ENCODE results near the gene IFIT5. TPM values are rescaled to one million over a fixed set of nuclear protein-coding genes. Genes with fewer than 3 reads are reported as not detected.
A peak's percentile ranks its signal among the peaks of the same experiment; 100 is the strongest.
"Not testable (repeated sequence)": the region's sequence is repeated elsewhere in the genome, so short reads cannot be mapped to it uniquely, and the experiment has no call there.

Gene IFIT5
- total and polyA plus RNA-seq, 10 donors, result 9.3 to 23.7 (median 19.6) TPM

DNA sequence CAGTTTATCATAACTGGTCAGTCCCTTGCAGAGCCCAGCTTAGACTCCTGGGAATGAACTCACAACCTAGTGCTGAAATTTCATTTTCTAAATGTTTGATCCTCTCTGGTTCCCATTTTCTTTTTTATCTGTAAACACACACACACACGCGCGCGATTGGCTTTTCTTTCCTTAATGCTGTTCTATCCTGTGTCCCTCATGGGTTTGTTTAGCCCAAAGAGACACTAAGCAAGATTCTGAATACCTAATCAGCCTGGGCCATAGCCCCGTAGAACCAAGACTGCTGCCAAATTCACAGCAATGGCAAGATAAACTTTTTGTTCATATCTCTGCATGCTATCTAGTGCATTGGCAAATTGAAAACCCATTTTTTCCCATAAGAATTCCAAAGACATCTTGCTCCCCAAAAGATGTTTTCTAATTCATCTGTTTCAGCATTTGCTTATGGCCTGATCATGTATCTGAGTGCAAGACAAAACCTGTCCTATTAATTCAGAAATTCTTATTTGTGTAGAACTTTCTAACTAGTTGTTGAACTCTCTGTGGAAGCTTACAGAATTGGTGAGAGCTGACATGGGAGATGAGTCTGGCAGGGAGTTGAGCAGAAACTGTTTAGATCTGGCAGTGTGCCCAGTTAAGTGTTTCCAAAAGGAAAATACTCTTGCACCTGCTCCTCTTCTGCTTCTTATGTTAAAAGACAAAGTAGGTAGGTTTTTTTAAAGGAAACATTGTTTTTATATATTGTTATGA is 23.7 kb upstream of the IFIT5 start:
- Histone ChIP-seq H3K27me3 (replicated peaks in 1 of 7) (no peaks in the 10 kb centered on the region), H3K27ac (peak overlapping the region in 2 of 8 donors; percentile 88 to 90), H3K4me1 (peaks cover 22 to 50% (median 34%) of the 10 kb centered on the region in 6 donors), H3K4me3 (no peak overlapping the region), H3K9me3 (no peaks in the 10 kb centered on the region), H3K36me3 (no peaks in the 10 kb centered on the region)
- no peak for TF ChIP-seq POLR2AphosphoS5 (IDR thresholded peaks at IDR 0.05)
- TF ChIP-seq POLR2A (IDR thresholded peaks at IDR 0.05), result no peak
- TF ChIP-seq, protein P1, sequence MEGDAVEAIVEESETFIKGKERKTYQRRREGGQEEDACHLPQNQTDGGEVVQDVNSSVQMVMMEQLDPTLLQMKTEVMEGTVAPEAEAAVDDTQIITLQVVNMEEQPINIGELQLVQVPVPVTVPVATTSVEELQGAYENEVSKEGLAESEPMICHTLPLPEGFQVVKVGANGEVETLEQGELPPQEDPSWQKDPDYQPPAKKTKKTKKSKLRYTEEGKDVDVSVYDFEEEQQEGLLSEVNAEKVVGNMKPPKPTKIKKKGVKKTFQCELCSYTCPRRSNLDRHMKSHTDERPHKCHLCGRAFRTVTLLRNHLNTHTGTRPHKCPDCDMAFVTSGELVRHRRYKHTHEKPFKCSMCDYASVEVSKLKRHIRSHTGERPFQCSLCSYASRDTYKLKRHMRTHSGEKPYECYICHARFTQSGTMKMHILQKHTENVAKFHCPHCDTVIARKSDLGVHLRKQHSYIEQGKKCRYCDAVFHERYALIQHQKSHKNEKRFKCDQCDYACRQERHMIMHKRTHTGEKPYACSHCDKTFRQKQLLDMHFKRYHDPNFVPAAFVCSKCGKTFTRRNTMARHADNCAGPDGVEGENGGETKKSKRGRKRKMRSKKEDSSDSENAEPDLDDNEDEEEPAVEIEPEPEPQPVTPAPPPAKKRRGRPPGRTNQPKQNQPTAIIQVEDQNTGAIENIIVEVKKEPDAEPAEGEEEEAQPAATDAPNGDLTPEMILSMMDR (IDR thresholded peaks at IDR 0.05 in 8 of 11, conservative IDR thresholded peaks at IDR 0.05 in 3 of 11), result no peak
- WGBS, 5 donors, result 93 to 96% (median 94%) methylated on average over 5 of the region's 5 CpGs
- intact Hi-C loops (cut with DNase I; ENCODE audit: low total_unique reads), result loop anchor here (10.0 kb wide), 1 partner anchor 136 kb away; the partner anchor contains the start of gene LIPA
- DNase-seq, result no peak

DNA sequence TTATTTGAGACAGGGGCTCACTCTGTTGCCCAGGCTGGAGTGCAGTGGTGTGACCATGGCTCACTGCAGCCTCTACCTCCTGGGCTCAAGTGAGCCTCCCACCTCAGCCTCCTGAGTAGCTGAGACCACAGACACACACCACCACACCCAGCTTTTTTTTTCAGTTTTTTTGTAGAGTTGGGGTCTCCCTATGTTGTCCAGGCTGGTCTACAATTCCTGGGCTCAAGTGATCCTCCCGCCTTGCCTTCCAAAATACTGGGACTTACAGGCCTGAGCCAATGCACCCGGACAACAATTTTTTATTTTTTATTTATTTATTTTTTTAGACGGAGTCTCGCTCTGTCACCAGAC is 23.2 kb upstream of the IFIT5 start:
- DNase-seq; H3K9me3 ChIP-seq; H3K36me3 ChIP-seq; H3K4me3 ChIP-seq; H3K27me3 ChIP-seq (replicated peaks in 1 of 7): not testable (repeated sequence)
- peaks cover 22 to 49% (median 34%) of the 10 kb centered on the region in 6 donors for H3K4me1 ChIP-seq
- intact Hi-C loops (cut with DNase I; ENCODE audit: low total_unique reads), result loop anchor here (10.0 kb wide), 1 partner anchor 136 kb away; the partner anchor contains the start of gene LIPA
- WGBS, 5 donors, result 91 to 98% (median 96%) methylated on average over 4 of the region's 4 CpGs
- H3K27ac ChIP-seq, result peak overlapping the region in 4 of 8 donors; percentile 88 to 93 (median 91)

DNA sequence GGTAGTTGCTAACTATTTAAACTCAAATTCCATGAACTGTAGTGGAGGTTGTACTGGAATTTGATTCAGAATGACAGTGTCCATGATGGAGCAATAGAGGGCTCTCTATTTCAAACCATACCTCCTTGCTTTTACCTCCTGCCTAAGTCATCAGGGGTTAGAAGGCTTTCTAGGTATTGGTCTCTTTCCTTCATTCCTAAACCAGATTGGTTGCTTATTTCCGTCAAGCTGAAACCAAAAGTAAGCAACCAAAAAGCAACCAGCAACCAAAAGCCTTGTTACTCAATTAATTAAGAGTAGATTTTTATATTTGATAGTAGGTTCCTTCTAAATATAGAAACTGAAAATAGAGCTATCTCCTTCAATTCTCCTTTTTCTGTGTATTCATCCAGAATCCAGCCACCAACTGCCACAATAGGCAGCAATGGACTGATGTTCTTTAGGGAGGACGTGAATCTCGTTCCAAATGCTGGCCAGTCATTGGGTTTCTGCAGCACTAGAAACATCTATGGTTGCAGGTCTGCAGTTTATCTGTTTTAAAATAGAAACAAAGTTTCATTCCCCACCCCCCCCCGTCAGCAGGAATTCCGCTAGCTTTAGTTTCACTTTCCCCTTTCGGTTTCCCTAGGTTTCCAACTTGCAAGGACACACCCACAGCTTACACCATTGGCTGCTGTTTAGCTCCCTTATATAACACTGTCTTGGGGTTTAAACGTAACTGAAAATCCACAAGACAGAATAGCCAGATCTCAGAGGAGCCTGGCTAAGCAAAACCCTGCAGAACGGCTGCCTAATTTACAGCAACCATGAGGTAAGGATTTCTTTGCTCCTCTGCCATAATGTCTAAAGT is 22.2 kb upstream of the IFIT5 start, which contains the start of gene IFIT1:
TSS of gene IFIT1 (plus strand) at position 717 of the 850 bp plus-strand sequence. CDS start at position 807, 90 bp downstream.
- intact Hi-C loops (cut with DNase I; ENCODE audit: low total_unique reads), result loop anchor here (10.0 kb wide), 1 partner anchor 137 kb away; the partner anchor contains the start of gene LIPA
- Histone ChIP-seq H3K9me3 (no peaks in the 10 kb centered on the region), H3K36me3 (no peaks in the 10 kb centered on the region), H3K27ac (peak within 1 kb of the TSS; percentile 79 to 93 (median 88)), H3K4me3 (peak within 1 kb of the TSS; percentile 29 to 78 (median 56)), H3K4me1 (peaks cover 22 to 49% (median 34%) of the 10 kb centered on the region in 6 donors), H3K27me3 (replicated peaks in 1 of 7) (no peaks in the 10 kb centered on the region)
- TF ChIP-seq POLR2A (IDR thresholded peaks at IDR 0.05) (peak in 1 of 3 donors; percentile 71), POLR2AphosphoS5 (IDR thresholded peaks at IDR 0.05) (peak in 1 of 3 donors; percentile 75)
- TF ChIP-seq, protein P1 (IDR thresholded peaks at IDR 0.05 in 8 of 11, conservative IDR thresholded peaks at IDR 0.05 in 3 of 11), result no peak
- DNase-seq, result no peak
- WGBS, 5 donors, result 1 to 2% (median 1%) methylated on average over 8 of the region's 8 CpGs

DNA sequence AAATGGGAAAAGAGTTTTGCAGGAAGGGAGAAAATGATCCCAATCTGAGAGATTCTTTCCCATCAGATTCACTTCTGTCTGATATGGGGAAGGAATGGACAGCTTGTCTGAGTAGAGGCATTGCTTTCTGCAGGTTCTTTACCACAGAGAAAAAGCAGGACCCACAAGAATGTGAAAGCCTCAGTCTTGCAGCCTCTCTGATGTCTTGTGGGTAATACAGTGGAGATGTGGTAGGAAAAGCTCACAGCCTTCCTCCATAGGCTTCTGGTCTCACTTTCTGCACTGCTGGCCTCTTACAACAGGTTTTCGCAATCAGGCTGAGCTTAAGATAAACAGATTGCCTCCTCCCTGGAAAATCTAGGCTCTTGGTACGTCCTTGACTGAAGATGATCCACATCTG is 21.4 kb upstream of the IFIT5 start:
- TF ChIP-seq, protein P1 (IDR thresholded peaks at IDR 0.05 in 8 of 11, conservative IDR thresholded peaks at IDR 0.05 in 3 of 11), result no peak
- TF ChIP-seq POLR2A (IDR thresholded peaks at IDR 0.05), result no peak
- TF ChIP-seq POLR2AphosphoS5 (IDR thresholded peaks at IDR 0.05), result no peak
- Histone ChIP-seq H3K4me1 (peaks cover 26 to 56% (median 36%) of the 10 kb centered on the region in 6 donors), H3K9me3 (no peaks in the 10 kb centered on the region), H3K4me3 (peak overlapping the region; percentile 29 to 78 (median 56)), H3K27me3 (replicated peaks in 1 of 7) (no peaks in the 10 kb centered on the region), H3K36me3 (no peaks in the 10 kb centered on the region), H3K27ac (peak overlapping the region; percentile 79 to 93 (median 88))
- no peak for DNase-seq
- intact Hi-C loops (cut with DNase I; ENCODE audit: low total_unique reads), result loop anchor here (10.0 kb wide), 1 partner anchor 138 kb away; the partner anchor contains the start of gene LIPA
- 16 to 43% (median 28%) methylated on average over 2 of the region's 2 CpGs for WGBS, 5 donors
